C4-2B (cell line): ENCODE results near the gene LRRC47.

ENCODE experiments used
- H3K27ac ChIP-seq: fragments of 450-650 bp; 2 replicates; pipeline ENCODE4 v1.5.1; 2017
- CTCF ChIP-seq: fragments of 450-650 bp; conservative IDR thresholded peaks from 2 replicates; pipeline ENCODE4 v1.5.1; 2017; ENCODE audit warnings: mild to moderate bottlenecking
- ZFX ChIP-seq: fragments of 450-650 bp; IDR thresholded peaks from 2 replicates; pipeline ENCODE4 v1.6.1; 2017

The LRRC47 gene

DNA sequence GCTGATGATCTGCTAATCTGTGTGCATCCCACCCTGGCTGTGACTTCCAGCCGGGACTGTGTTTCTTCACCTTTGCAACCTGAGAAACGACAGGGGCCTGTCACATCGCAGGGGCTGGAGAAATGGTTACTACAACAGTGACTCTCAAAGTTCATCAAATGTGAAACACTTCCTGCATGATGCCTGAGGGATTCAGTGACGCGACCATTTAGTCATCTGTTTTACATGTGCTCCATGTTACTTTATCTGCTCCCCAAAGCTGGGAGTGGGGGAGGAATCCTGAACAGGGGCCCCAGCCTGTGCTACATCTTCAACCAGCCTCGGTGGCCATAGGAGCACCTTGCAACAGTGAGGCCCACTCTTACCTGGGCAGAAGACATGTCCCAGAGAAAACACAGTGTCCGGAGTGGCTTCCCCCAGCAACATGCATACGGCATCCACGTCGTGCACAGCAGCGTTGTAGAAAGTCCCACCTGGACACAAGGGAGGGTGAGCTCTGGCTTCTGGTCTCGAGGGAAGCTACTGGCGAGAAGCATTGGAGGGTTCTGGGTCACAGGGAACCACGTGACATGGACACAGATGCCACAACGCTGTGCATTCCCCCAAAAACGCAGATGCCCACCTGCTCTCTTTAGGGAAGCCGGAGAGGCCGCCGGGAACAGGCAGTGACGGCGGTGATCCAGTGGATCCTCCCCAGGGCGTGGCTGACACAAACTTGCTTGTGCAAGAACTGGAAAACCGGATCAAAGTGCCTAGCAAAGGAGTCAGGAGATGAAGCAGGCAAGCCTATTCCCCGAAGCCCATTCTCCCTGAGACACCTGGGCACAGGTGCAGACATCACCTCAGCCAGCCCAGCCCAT, 53.6 kb downstream of the LRRC47 start:
- no peak overlapping the region for H3K27ac ChIP-seq
- TF ChIP-seq CTCF (no peak), ZFX (no peak)

DNA sequence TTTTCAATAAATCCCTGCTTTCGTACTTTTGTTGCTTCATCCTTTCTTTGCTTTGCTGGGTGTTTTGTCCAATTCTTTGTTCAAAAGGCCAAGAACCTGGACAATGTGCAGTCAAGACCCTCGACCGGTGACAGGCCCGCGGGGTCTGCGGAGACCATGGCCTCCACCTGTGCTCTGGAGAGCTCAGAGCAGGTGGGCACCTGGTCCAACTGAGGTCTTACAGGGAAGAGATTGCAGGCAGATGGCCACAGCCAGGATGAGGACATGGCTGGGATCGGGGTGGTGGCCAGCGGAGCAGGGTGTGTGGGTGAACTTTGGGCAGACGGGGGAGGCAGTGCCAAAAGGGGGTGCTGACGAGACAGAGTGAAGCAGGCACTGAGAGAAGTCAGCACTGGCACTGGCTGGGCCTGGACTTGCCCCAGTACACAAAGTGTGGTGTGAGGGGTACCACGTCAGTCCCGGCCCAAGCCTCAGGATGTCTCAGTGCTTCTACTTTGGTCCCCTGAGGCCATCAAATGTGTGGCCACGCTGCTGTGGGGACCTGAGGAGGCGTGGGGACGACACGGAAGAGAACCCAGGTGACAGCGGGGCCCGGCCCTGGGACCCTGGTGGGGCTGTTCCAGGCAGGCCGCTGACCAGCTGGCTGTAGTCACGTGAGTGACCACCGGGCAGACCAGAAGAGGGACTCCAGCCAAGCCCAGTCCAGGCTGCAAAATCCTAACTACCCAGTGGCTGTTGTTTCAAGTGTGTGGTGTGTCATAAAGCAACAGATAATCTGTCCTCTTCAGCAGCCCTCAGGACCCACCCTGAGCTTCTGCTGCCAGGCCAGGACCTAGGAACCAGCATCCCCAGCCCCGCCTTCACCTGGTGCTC, 54.5 kb downstream of the LRRC47 start:
- TF ChIP-seq CTCF = no peak
- TF ChIP-seq ZFX = no peak
- H3K27ac ChIP-seq = no peak overlapping the region

DNA sequence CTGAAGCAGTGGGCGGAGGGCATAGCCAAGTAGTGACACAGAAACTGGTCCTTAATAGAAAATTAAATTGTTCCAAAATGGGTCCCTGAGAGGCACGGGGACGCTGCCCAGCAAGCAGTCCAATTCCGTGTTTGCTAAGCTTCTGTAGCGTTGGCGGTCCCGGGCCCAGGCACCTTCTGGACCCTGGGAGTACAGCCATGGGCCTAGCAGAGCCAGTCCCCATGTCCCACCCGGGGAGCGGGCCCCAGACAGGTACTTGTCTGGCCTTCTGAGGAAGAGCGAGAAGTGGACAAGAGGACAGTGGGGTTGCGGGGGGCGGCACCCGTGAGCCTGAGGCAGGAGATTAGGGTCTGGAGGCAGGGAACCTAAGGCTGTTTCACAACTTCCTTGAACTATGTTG, 55.5 kb downstream of the LRRC47 start:
- TF ChIP-seq CTCF (no peak), ZFX (no peak)
- H3K27ac ChIP-seq = no peak overlapping the region

DNA sequence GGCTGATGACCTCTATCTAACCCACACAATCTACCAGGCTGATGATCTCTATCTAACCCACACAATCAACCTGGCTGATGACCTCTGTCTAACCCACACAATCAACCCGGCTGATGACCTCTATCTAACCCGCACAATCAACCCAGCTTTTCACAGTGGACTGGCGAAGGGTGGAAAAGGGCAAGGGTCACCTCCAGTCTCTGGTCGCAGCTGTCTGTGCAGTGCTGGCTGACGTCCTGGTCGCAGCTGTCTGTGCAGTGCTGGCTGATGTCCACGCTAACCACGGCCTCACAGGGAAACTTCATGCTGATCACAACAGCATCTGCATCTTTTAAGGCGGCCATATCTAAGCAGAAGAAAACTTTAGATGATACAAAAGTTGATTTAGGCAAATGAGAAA, 56.3 kb downstream of the LRRC47 start:
- H3K27ac ChIP-seq = no peak overlapping the region
- TF ChIP-seq CTCF (no peak), ZFX (no peak)

DNA sequence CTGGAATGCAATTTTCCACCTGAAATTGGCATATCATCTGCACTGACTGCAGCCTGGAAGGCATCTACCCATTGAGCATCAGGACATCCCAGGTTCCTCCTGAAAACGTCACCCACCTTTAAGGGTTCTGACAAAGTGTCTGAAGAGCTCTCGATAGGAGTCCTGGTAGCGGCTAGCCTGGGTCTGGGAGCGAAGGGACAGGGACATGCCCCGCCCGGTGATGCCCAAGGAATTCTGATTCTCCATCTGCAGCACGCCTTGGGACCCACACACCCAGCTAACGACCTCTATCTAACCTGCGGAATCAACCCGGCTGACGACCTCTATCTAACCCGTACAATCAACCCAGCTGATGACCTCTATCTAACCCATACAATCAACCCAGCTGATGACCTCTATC, 57.4 kb downstream of the LRRC47 start:
- H3K27ac ChIP-seq = no peak overlapping the region
- TF ChIP-seq ZFX = no peak

DNA sequence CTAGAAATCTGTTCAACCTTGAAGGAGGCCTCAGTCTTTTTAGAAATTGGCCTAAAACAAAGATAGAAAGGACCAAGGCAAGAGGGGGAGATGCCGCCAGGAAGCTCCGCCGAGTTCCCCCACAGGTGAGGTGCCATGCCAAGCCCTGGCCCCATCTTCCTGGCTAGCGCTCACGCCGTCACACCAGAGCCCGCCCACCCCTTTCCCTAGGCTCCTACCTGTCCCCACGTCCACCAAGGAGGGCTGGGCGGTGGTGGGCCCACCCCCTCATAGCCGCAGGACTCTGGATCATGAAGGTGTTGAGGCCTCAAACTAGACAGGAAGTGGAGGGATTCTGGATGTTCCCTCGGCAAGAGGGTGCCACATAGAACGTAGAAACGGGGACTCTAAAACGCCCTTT, 59.6 kb downstream of the LRRC47 start:
- H3K27ac ChIP-seq = no peak overlapping the region
- TF ChIP-seq CTCF = no peak
- TF ChIP-seq ZFX = no peak

- no peak overlapping the region for H3K27ac ChIP-seq
- no peak for TF ChIP-seq CTCF
- no peak for TF ChIP-seq ZFX
Measured at GRCh38 chr1:3736131-3736561, 60.2 kb downstream of the LRRC47 start.
